ENCODE data around the gene PTHLH.

DNA sequence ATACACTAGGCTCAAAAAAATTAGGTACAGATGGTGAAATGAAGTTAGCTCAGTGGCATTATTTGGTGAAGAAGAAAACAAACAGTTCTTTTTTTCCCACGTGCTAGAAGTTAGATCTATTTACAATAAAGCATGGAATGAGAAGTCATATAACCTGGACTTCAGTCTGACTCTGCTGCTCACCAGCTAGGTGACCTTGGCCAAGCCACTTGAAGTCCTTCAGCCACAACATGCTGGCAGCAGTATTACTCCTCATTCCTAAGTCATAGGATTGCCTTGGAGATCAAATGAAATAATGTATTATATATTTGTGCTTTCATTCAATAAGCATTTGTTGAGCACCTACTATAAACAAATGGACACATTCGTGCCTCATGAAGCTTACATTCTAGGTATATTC lies 45.2 kb downstream of the PTHLH start:
- TF ChIP-seq, protein P1, sequence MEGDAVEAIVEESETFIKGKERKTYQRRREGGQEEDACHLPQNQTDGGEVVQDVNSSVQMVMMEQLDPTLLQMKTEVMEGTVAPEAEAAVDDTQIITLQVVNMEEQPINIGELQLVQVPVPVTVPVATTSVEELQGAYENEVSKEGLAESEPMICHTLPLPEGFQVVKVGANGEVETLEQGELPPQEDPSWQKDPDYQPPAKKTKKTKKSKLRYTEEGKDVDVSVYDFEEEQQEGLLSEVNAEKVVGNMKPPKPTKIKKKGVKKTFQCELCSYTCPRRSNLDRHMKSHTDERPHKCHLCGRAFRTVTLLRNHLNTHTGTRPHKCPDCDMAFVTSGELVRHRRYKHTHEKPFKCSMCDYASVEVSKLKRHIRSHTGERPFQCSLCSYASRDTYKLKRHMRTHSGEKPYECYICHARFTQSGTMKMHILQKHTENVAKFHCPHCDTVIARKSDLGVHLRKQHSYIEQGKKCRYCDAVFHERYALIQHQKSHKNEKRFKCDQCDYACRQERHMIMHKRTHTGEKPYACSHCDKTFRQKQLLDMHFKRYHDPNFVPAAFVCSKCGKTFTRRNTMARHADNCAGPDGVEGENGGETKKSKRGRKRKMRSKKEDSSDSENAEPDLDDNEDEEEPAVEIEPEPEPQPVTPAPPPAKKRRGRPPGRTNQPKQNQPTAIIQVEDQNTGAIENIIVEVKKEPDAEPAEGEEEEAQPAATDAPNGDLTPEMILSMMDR (IDR thresholded peaks at IDR 0.05): no peak
- no peak for TF ChIP-seq POLR2A (IDR thresholded peaks at IDR 0.05; ENCODE audit: low read depth)
